ENCODE results near the gene HOTAIR.

The HOTAIR gene

DNA sequence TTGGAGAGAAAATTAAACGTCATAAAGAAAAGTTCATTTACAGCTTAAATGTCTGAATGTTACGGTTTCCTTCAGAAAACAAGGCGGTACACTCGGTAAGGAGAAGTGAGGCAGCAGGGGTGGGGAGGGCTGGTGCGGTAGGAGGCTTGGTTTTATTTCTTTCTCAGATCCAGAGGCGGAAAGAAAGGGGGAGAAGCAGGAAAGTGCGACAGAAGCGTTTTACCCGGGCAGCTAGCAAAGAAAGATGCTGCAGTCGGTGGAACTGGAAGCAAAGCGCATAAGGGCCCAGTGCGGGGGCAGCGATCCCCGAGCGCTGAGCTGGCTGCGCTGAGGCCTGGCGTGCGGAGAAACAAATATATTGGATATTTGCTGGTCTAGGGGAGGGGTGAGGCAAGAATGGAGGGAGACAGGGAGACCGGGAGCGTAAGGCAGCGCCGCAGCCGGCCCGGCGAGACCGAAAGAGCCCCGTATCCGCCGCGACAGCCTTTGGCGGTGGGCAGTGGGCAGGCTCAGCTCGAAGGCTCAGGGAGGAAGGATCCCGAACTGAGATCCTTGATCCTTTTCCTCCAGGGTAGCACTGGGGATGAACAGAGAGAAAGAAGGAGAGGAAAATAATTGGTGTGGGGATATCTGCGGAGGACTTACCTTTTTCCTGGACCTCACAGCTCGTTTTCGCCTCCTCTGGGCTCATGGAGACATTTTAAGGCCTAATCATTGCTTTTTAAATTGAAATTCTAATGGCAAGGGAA is 8.2 kb downstream of the HOTAIR start:
- no peaks in the 10 kb centered on the region for H3K27me3 ChIP-seq (ENCODE audit: insufficient read depth, low read depth, severe bottlenecking)
- no peak for DNase-seq

DNA sequence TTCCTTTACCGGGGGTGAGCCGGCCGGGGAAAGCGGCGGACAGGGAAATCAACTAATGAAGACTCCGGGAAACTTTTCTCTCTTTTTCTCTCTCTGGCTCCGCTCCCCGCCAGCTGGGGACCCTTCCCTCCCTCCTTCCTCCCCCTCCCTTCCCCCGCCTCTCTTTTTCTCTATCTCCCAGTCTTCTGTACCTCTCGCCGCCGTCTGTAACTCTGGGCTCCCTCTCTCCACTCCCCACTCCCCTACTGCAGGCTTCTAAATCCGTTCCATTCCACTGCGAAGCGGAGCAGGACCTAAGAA is 8.7 kb downstream of the HOTAIR start:
- no peak for DNase-seq
- Histone ChIP-seq H3K9me3 (ENCODE audit: severe bottlenecking) (no peaks in the 10 kb centered on the region), H3K4me3 (ENCODE audit: low read depth, low read length) (no peak overlapping the region), H3K27me3 (ENCODE audit: insufficient read depth, low read depth, severe bottlenecking) (no peaks in the 10 kb centered on the region), H3K36me3 (no peaks in the 10 kb centered on the region), H3K27ac (no peak overlapping the region)
- TF ChIP-seq, protein P1, sequence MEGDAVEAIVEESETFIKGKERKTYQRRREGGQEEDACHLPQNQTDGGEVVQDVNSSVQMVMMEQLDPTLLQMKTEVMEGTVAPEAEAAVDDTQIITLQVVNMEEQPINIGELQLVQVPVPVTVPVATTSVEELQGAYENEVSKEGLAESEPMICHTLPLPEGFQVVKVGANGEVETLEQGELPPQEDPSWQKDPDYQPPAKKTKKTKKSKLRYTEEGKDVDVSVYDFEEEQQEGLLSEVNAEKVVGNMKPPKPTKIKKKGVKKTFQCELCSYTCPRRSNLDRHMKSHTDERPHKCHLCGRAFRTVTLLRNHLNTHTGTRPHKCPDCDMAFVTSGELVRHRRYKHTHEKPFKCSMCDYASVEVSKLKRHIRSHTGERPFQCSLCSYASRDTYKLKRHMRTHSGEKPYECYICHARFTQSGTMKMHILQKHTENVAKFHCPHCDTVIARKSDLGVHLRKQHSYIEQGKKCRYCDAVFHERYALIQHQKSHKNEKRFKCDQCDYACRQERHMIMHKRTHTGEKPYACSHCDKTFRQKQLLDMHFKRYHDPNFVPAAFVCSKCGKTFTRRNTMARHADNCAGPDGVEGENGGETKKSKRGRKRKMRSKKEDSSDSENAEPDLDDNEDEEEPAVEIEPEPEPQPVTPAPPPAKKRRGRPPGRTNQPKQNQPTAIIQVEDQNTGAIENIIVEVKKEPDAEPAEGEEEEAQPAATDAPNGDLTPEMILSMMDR (IDR thresholded peaks at IDR 0.05; ENCODE audit: low read depth, low read length) = no peak

More for the DNA sequence above, 8.2 kb downstream of the HOTAIR start:
- Histone ChIP-seq H3K27ac (no peak overlapping the region), H3K36me3 (no peaks in the 10 kb centered on the region), H3K9me3 (ENCODE audit: severe bottlenecking) (no peaks in the 10 kb centered on the region), H3K4me3 (ENCODE audit: low read depth, low read length) (no peak overlapping the region)
- TF ChIP-seq, protein P1 (IDR thresholded peaks at IDR 0.05; ENCODE audit: low read depth, low read length) = no peak

DNA sequence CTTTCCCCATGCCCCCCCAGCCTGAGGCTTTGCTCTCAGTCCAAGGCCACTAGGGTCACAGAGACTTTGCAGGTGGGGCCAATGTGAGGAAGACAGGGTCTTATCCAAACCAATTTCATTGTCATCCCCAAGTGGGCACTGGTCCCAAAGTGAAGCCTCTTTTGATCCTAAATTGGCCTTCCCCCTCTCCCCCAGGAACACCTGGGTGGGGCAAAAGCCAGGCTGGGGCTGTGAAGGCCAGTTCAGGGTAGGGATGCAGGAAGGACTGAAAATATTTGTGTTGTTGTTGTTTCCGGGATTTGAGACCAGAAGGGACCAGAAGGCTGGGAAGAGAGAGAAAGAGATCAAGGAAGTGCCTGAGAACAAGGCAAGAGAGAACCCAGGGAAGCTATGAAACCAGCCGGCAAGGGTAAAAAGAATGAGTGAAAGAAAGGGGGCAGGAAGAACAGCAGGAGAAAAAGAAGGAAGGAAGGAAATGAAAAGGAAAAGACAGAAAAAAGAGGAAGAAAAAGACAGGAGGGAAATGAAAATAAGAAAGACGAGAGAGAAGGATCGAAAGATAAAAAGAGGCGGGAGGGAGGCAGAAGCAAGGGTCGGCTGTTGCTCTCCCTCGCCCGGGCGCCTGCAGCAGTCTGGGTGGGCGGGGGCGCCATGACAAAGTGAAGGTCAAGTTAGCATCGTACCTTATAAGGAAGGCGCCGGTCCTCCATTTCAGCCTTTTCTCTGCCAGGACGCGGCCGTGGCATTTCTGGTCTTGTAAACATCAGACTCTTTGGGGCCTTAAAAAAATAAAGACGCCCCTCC is 9.3 kb downstream of the HOTAIR start:
- TF ChIP-seq, protein P1 (IDR thresholded peaks at IDR 0.05; ENCODE audit: low read depth, low read length) = no peak
- no peaks in the 10 kb centered on the region for H3K27me3 ChIP-seq (ENCODE audit: insufficient read depth, low read depth, severe bottlenecking)
- no peak for DNase-seq
- H3K36me3 ChIP-seq = no peaks in the 10 kb centered on the region
- no peak overlapping the region for H3K4me3 ChIP-seq (ENCODE audit: low read depth, low read length)
- no peaks in the 10 kb centered on the region for H3K9me3 ChIP-seq (ENCODE audit: severe bottlenecking)
- H3K27ac ChIP-seq = no peak overlapping the region

DNA sequence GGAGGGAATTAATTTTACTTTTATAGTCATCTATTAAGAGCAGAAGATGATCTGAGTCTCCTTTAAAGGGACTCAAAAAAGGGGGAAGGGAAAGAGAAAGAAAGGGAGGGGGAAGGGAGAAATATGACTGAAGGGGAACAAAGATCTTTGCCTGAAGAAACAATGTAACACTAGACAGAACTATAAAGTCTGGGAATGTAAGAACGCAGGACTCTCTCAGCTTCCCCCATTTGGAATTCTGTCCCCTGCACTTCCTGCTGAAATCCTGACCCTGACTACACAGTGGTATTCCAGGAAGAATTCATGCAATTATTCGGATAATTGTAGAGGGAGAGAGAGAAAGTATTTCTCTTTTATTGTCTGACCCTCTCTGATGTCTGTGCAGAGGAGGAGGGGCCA is 10.4 kb downstream of the HOTAIR start:
- peak overlapping the region; percentile 22; the same call in 1 of the 2 replicates for H3K4me3 ChIP-seq (ENCODE audit: low read depth, low read length)
- H3K27ac ChIP-seq = no peak overlapping the region
- TF ChIP-seq, protein P1 (IDR thresholded peaks at IDR 0.05; ENCODE audit: low read depth, low read length) = no peak
- no peaks in the 10 kb centered on the region for H3K27me3 ChIP-seq (ENCODE audit: insufficient read depth, low read depth, severe bottlenecking)
- no peaks in the 10 kb centered on the region for H3K36me3 ChIP-seq
- H3K9me3 ChIP-seq (ENCODE audit: severe bottlenecking) = no peaks in the 10 kb centered on the region
- no peak for DNase-seq

DNA sequence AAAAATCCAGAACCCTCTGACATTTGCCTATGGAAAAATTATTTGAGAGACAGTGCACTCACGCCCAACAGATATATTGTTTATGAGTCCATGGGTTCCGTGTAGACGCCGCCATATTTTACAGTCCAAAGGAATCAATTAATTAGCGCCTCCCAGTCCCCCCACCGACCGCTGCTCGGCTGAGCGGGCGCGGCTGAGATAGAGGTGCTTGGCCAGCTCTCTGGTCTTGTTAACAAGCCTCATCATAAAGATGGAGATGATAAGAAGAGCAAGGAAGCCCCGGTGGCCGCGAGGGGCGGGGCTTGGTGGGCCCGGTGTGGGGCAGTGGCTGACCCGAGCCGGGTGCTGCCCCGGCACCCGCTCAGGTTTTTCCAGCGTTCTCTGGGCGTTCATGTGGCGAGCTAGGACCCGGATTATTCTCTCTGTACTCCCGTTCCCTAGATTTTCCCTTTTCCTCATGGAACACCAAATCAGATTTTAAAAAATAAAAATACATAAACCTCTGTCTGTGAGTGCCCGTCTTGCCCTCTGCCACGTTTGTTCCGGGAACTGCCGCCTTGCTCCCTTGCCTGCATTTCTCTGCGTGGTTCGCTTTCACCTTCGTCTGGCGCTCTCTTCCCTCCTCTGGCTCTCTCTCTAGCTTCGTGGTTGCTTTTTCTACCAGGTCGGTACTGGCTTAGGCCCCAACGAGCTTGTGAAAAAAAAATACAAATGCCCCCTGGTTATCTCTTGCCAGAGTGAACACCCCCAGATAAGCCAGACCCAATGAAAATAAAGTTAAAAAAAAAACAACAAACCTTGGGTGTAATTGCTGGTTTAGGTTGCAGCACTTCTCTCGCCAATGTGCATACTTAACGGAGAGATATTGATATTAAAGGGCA is 11.1 kb downstream of the HOTAIR start:
- DNase-seq = no peak
- Histone ChIP-seq H3K27me3 (ENCODE audit: insufficient read depth, low read depth, severe bottlenecking) (no peaks in the 10 kb centered on the region), H3K4me3 (ENCODE audit: low read depth, low read length) (no peak overlapping the region)

More for the DNA sequence above, 11.1 kb downstream of the HOTAIR start:
- no peaks in the 10 kb centered on the region for H3K9me3 ChIP-seq (ENCODE audit: severe bottlenecking)
- no peaks in the 10 kb centered on the region for H3K36me3 ChIP-seq
- no peak overlapping the region for H3K27ac ChIP-seq
- TF ChIP-seq, protein P1 (IDR thresholded peaks at IDR 0.05; ENCODE audit: low read depth, low read length) = no peak
